ENCODE measurements around the gene DENND1A.

DENND1A gene

GRCh38 chr9:123543492-123543891, 386.4 kb downstream of the DENND1A start:
- H3K4me3 ChIP-seq (ENCODE audit: low read length) = no peak overlapping the region
- H3K9me3 ChIP-seq (replicated peaks; ENCODE audit: low read length) = no peaks in the 10 kb centered on the region
- H3K36me3 ChIP-seq (ENCODE audit: insufficient read depth, low read length) = no peaks in the 10 kb centered on the region
- no peak overlapping the region for H3K9ac ChIP-seq (ENCODE audit: low read depth, low read length)
- H3K4me2 ChIP-seq (ENCODE audit: low read length) = no peak overlapping the region
- no peaks in the 10 kb centered on the region for H3K27me3 ChIP-seq (ENCODE audit: control insufficient read depth, insufficient read depth, low read length)
- H3K4me1 ChIP-seq (ENCODE audit: control insufficient read depth, insufficient read depth, low read length) = no peaks in the 10 kb centered on the region

- Histone ChIP-seq H3K27me3 (ENCODE audit: control insufficient read depth, insufficient read depth, low read length) (no peaks in the 10 kb centered on the region), H3K9me3 (replicated peaks; ENCODE audit: low read length) (no peaks in the 10 kb centered on the region), H3K9ac (ENCODE audit: low read depth, low read length) (no peak overlapping the region), H3K4me2 (ENCODE audit: low read length) (no peak overlapping the region), H3K4me3 (ENCODE audit: low read length) (no peak overlapping the region), H3K4me1 (ENCODE audit: control insufficient read depth, insufficient read depth, low read length) (no peaks in the 10 kb centered on the region), H3K36me3 (ENCODE audit: insufficient read depth, low read length) (no peaks in the 10 kb centered on the region)
These were observed 387.3 kb downstream of the DENND1A start for GRCh38 chr9:123542435-123543225.

- Histone ChIP-seq H3K9ac (ENCODE audit: low read depth, low read length) (no peak overlapping the region), H3K36me3 (ENCODE audit: insufficient read depth, low read length) (no peaks in the 10 kb centered on the region), H3K4me2 (ENCODE audit: low read length) (no peak overlapping the region), H3K27me3 (ENCODE audit: control insufficient read depth, insufficient read depth, low read length) (no peaks in the 10 kb centered on the region), H3K9me3 (replicated peaks; ENCODE audit: low read length) (no peaks in the 10 kb centered on the region), H3K4me1 (ENCODE audit: control insufficient read depth, insufficient read depth, low read length) (no peaks in the 10 kb centered on the region), H3K4me3 (ENCODE audit: low read length) (no peak overlapping the region)
These were observed 388.5 kb downstream of the DENND1A start for GRCh38 chr9:123541411-123541810.

GRCh38 chr9:123540457-123540856, 389.5 kb downstream of the DENND1A start:
- H3K4me2 ChIP-seq (ENCODE audit: low read length) = no peak overlapping the region
- H3K36me3 ChIP-seq (ENCODE audit: insufficient read depth, low read length) = no peaks in the 10 kb centered on the region
- no peak overlapping the region for H3K9ac ChIP-seq (ENCODE audit: low read depth, low read length)
- no peaks in the 10 kb centered on the region for H3K27me3 ChIP-seq (ENCODE audit: control insufficient read depth, insufficient read depth, low read length)
- no peaks in the 10 kb centered on the region for H3K4me1 ChIP-seq (ENCODE audit: control insufficient read depth, insufficient read depth, low read length)
- H3K4me3 ChIP-seq (ENCODE audit: low read length) = no peak overlapping the region
- no peaks in the 10 kb centered on the region for H3K9me3 ChIP-seq (replicated peaks; ENCODE audit: low read length)

GRCh38 chr9:123537809-123538208, 392.1 kb downstream of the DENND1A start:
- Histone ChIP-seq H3K4me1 (ENCODE audit: control insufficient read depth, insufficient read depth, low read length) (no peaks in the 10 kb centered on the region), H3K9me3 (replicated peaks; ENCODE audit: low read length) (no peaks in the 10 kb centered on the region), H3K4me2 (ENCODE audit: low read length) (no peak overlapping the region), H3K9ac (ENCODE audit: low read depth, low read length) (no peak overlapping the region), H3K36me3 (ENCODE audit: insufficient read depth, low read length) (no peaks in the 10 kb centered on the region), H3K27me3 (ENCODE audit: control insufficient read depth, insufficient read depth, low read length) (no peaks in the 10 kb centered on the region), H3K4me3 (ENCODE audit: low read length) (no peak overlapping the region)

- no peaks in the 10 kb centered on the region for H3K9me3 ChIP-seq (replicated peaks; ENCODE audit: low read length)
These were observed 393.5 kb downstream of the DENND1A start for GRCh38 chr9:123536455-123536868.

GRCh38 chr9:123534336-123534735, 395.6 kb downstream of the DENND1A start:
- Histone ChIP-seq H3K4me1 (ENCODE audit: control insufficient read depth, insufficient read depth, low read length) (no peaks in the 10 kb centered on the region), H3K27me3 (ENCODE audit: control insufficient read depth, insufficient read depth, low read length) (no peaks in the 10 kb centered on the region), H3K9ac (ENCODE audit: low read depth, low read length) (no peak overlapping the region), H3K9me3 (replicated peaks; ENCODE audit: low read length) (no peaks in the 10 kb centered on the region), H3K36me3 (ENCODE audit: insufficient read depth, low read length) (no peaks in the 10 kb centered on the region), H3K4me3 (ENCODE audit: low read length) (no peak overlapping the region), H3K4me2 (ENCODE audit: low read length) (no peak overlapping the region)

More at GRCh38 chr9:123536455-123536868, 393.5 kb downstream of the DENND1A start:
- H3K4me3 ChIP-seq (ENCODE audit: low read length) = no peak overlapping the region
- H3K27me3 ChIP-seq (ENCODE audit: control insufficient read depth, insufficient read depth, low read length) = no peaks in the 10 kb centered on the region
- H3K9ac ChIP-seq (ENCODE audit: low read depth, low read length) = no peak overlapping the region
- no peaks in the 10 kb centered on the region for H3K4me1 ChIP-seq (ENCODE audit: control insufficient read depth, insufficient read depth, low read length)
- H3K36me3 ChIP-seq (ENCODE audit: insufficient read depth, low read length) = no peaks in the 10 kb centered on the region
- no peak overlapping the region for H3K4me2 ChIP-seq (ENCODE audit: low read length)

GRCh38 chr9:123530244-123530643, 399.7 kb downstream of the DENND1A start:
- Histone ChIP-seq H3K9ac (ENCODE audit: low read depth, low read length) (no peak overlapping the region), H3K9me3 (replicated peaks; ENCODE audit: low read length) (no peaks in the 10 kb centered on the region), H3K4me1 (ENCODE audit: control insufficient read depth, insufficient read depth, low read length) (no peaks in the 10 kb centered on the region), H3K4me3 (ENCODE audit: low read length) (no peak overlapping the region), H3K27me3 (ENCODE audit: control insufficient read depth, insufficient read depth, low read length) (no peaks in the 10 kb centered on the region), H3K4me2 (ENCODE audit: low read length) (no peak overlapping the region), H3K36me3 (ENCODE audit: insufficient read depth, low read length) (no peaks in the 10 kb centered on the region)

GRCh38 chr9:123528501-123528900, 401.4 kb downstream of the DENND1A start:
- Histone ChIP-seq H3K4me1 (ENCODE audit: control insufficient read depth, insufficient read depth, low read length) (no peaks in the 10 kb centered on the region), H3K9me3 (replicated peaks; ENCODE audit: low read length) (no peaks in the 10 kb centered on the region), H3K27me3 (ENCODE audit: control insufficient read depth, insufficient read depth, low read length) (no peaks in the 10 kb centered on the region), H3K9ac (ENCODE audit: low read depth, low read length) (no peak overlapping the region), H3K36me3 (ENCODE audit: insufficient read depth, low read length) (no peaks in the 10 kb centered on the region), H3K4me2 (ENCODE audit: low read length) (no peak overlapping the region), H3K4me3 (ENCODE audit: low read length) (no peak overlapping the region)

GRCh38 chr9:123527981-123528380, 401.9 kb downstream of the DENND1A start:
- no peaks in the 10 kb centered on the region for H3K27me3 ChIP-seq (ENCODE audit: control insufficient read depth, insufficient read depth, low read length)

GRCh38 chr9:123525957-123526356, 404.0 kb downstream of the DENND1A start:
- no peak overlapping the region for H3K4me3 ChIP-seq (ENCODE audit: low read length)
- H3K4me2 ChIP-seq (ENCODE audit: low read length) = no peak overlapping the region
- no peaks in the 10 kb centered on the region for H3K36me3 ChIP-seq (ENCODE audit: insufficient read depth, low read length)
- no peak overlapping the region for H3K9ac ChIP-seq (ENCODE audit: low read depth, low read length)
- H3K4me1 ChIP-seq (ENCODE audit: control insufficient read depth, insufficient read depth, low read length) = no peaks in the 10 kb centered on the region
- no peaks in the 10 kb centered on the region for H3K27me3 ChIP-seq (ENCODE audit: control insufficient read depth, insufficient read depth, low read length)
- H3K9me3 ChIP-seq (replicated peaks; ENCODE audit: low read length) = no peaks in the 10 kb centered on the region

More at GRCh38 chr9:123527981-123528380, 401.9 kb downstream of the DENND1A start:
- Histone ChIP-seq H3K4me2 (ENCODE audit: low read length) (no peak overlapping the region), H3K4me3 (ENCODE audit: low read length) (no peak overlapping the region), H3K36me3 (ENCODE audit: insufficient read depth, low read length) (no peaks in the 10 kb centered on the region), H3K9ac (ENCODE audit: low read depth, low read length) (no peak overlapping the region), H3K9me3 (replicated peaks; ENCODE audit: low read length) (no peaks in the 10 kb centered on the region), H3K4me1 (ENCODE audit: control insufficient read depth, insufficient read depth, low read length) (no peaks in the 10 kb centered on the region)

GRCh38 chr9:123525424-123525823, 404.5 kb downstream of the DENND1A start:
- H3K9ac ChIP-seq (ENCODE audit: low read depth, low read length) = no peak overlapping the region
- H3K36me3 ChIP-seq (ENCODE audit: insufficient read depth, low read length) = no peaks in the 10 kb centered on the region
- H3K4me2 ChIP-seq (ENCODE audit: low read length) = no peak overlapping the region
- no peak overlapping the region for H3K4me3 ChIP-seq (ENCODE audit: low read length)
- H3K9me3 ChIP-seq (replicated peaks; ENCODE audit: low read length) = no peaks in the 10 kb centered on the region
- H3K27me3 ChIP-seq (ENCODE audit: control insufficient read depth, insufficient read depth, low read length) = no peaks in the 10 kb centered on the region
- H3K4me1 ChIP-seq (ENCODE audit: control insufficient read depth, insufficient read depth, low read length) = no peaks in the 10 kb centered on the region

Data from skeletal muscle satellite cell (primary cell).